Vagina (tissue), 2 donors: ENCODE data around the gene CHEK1.
"Not testable (repeated sequence)": the region's sequence is repeated elsewhere in the genome, so short reads cannot be mapped to it uniquely, and the experiment has no call there.

ENCODE experiments used
- CTCF ChIP-seq, 3 experiments: fragments of 450-650 bp in 2 of 3; fragments of 200-600 bp in 1 of 3; sonication (generic) in 1 of 3; IDR thresholded peaks; one replicate each; pipeline ENCODE4 v1.5.1; 2017 to 2019; ENCODE audit warnings: antibody characterized with exemption in 3 of 3, mild to moderate bottlenecking in 2 of 3, moderate library complexity in 2 of 3
- POLR2A ChIP-seq, 2 donors: fragments of 450-650 bp; IDR thresholded peaks; one replicate each; pipeline ENCODE4 v1.6.1; 2017; ENCODE audit warnings: antibody characterized with exemption in 2 of 2, mild to moderate bottlenecking in 2 of 2, moderate library complexity in 2 of 2

GRCh38 chr11:125704686-125705085 is 79.7 kb downstream of the CHEK1 start:
- TF ChIP-seq CTCF, POLR2A (IDR thresholded peaks at IDR 0.05): not testable (repeated sequence)
